GM12878 (cell line): ENCODE data around the gene KASH5. TPM values are rescaled to one million over a fixed set of nuclear protein-coding genes. Genes with fewer than 3 reads are reported as not detected.

Experiments
- ATAC-seq: fragments of 200-7000 bp; cut with Tn5 transposase; 3 replicates; pipeline ENCODE4 v1.9.1; 2020; ENCODE audit warnings: mild to moderate bottlenecking, moderate library complexity
- BruUV-seq: library from RNA; stranded (reverse); fragments of 400-500 nt; replicated peaks from 2 replicates; lab custom pipeline; 2021; lab: Mats Ljungman, UMichigan
- CTCF ChIA-PET: fragments of 300-600 bp; sonication (Branson Sonifier 250); formaldehyde crosslinking; extraction: SDS; loops from one replicate; lab custom pipeline; 2021; ENCODE audit warnings: inconsistent platforms; lab: Yijun Ruan, JAX
- POLR2A ChIA-PET: fragments of 350-600 bp; formaldehyde crosslinking; extraction: SDS; loops from one replicate; lab custom pipeline; 2021; ENCODE audit warnings: inconsistent platforms; lab: Charles Lee
- RAD21 ChIA-PET: fragments of 300-600 bp; sonication (Branson Sonifier 250); formaldehyde crosslinking; loops from one replicate; lab custom pipeline; 2023; ENCODE audit warnings: antibody characterized with exemption; ENCODE audit not compliant: unreplicated experiment; lab: Charles Lee
- SMC1A ChIA-PET: fragments of 300-600 bp; sonication (Branson Sonifier 250); formaldehyde crosslinking; loops from one replicate; lab custom pipeline; 2023; ENCODE audit not compliant: unreplicated experiment, uncharacterized antibody; lab: Charles Lee
- DNase-seq: peaks from one replicate; pipeline ENCODE4 v3.0.0-alpha.2; 2011; ENCODE audit warnings: low read depth, low spot score
- FAIRE-seq: peaks from 3 replicates; lab custom pipeline; 2011; peaks lifted over from hg19 to GRCh38; lab: Jason Lieb, UNC
- H2AFZ ChIP-seq: 2 replicates; pipeline ENCODE4 v1.6.0; 2011; ENCODE audit warnings: low read depth, low read length, control low read depth; ENCODE audit not compliant: control insufficient read depth
- H3K27ac ChIP-seq: 2 replicates; pipeline ENCODE4 v1.5.1; 2011; ENCODE audit warnings: control low read depth; ENCODE audit not compliant: control insufficient read depth, insufficient read depth
- H3K27me3 ChIP-seq, 2 experiments: replicated peaks in 1 of 2; 2 replicates each; pipeline versions ENCODE4 v1.6.0 to v1.6.1; 2011; ENCODE audit warnings: low read length in 1 of 2; ENCODE audit not compliant: control insufficient read depth in 2 of 2, insufficient read depth in 2 of 2
- H3K36me3 ChIP-seq, 2 experiments: 2 replicates each; pipeline ENCODE4 v1.5.1; 2011; ENCODE audit warnings: low read length in 1 of 2; ENCODE audit not compliant: control insufficient read depth in 2 of 2, insufficient read depth in 2 of 2
- H3K4me1 ChIP-seq: 2 replicates; pipeline ENCODE4 v1.6.1; 2011; ENCODE audit warnings: mild to moderate bottlenecking, low read length, moderate library complexity, mixed read lengths; ENCODE audit not compliant: control insufficient read depth, insufficient read depth
- H3K4me2 ChIP-seq: 2 replicates; pipeline ENCODE4 v1.6.0; 2011; ENCODE audit warnings: control low read depth; ENCODE audit not compliant: control insufficient read depth, insufficient read depth
- H3K4me3 ChIP-seq: fragments of 200-600 bp; sonication (generic); 2 replicates; pipeline ENCODE4 v1.5.1; 2016
- H3K79me2 ChIP-seq: 2 replicates; pipeline ENCODE4 v1.6.0; 2011; ENCODE audit warnings: low read length; ENCODE audit not compliant: control insufficient read depth, insufficient read depth
- H3K9ac ChIP-seq: 2 replicates; pipeline ENCODE4 v1.8.0; 2011; ENCODE audit warnings: low read length, control low read depth, mixed read lengths; ENCODE audit not compliant: control insufficient read depth, insufficient read depth
- H3K9me3 ChIP-seq: replicated peaks from 3 replicates; pipeline ENCODE4 v1.5.1; 2011; ENCODE audit warnings: mild to moderate bottlenecking, low read length; ENCODE audit not compliant: control insufficient read depth, insufficient read depth
- H4K20me1 ChIP-seq: 2 replicates; pipeline ENCODE4 v1.6.0; 2011; ENCODE audit not compliant: control insufficient read depth, insufficient read depth
- CHD2 ChIP-seq: IDR thresholded peaks from 2 replicates; pipeline ENCODE4 v1.6.1; 2011; ENCODE audit warnings: low read depth, low read length, improper control_type of control experiment, borderline replicate concordance
- ETV6 ChIP-seq, 2 experiments: fragments of 450-650 bp in 1 of 2; IDR thresholded peaks in 1 of 2; conservative IDR thresholded peaks in 1 of 2; 2 replicates each; pipeline ENCODE4 v1.6.1; 2014; ENCODE audit warnings: antibody characterized with exemption in 1 of 2, borderline replicate concordance in 1 of 2, low read depth in 1 of 2, mild to moderate bottlenecking in 1 of 2, moderate library complexity in 1 of 2
- EZH2 ChIP-seq: IDR thresholded peaks from 2 replicates; pipeline ENCODE4 v1.6.1; 2012; ENCODE audit warnings: low read depth, mild to moderate bottlenecking, control low read depth, inconsistent platforms, low read length, borderline replicate concordance; ENCODE audit not compliant: control insufficient read depth
- GABPA ChIP-seq: IDR thresholded peaks from 2 replicates; pipeline ENCODE4 v1.6.1; 2014; ENCODE audit warnings: antibody characterized with exemption, low read depth, mild to moderate bottlenecking, inconsistent platforms
- HDAC2 ChIP-seq: fragments of 200-600 bp; sonication (generic); IDR thresholded peaks from 2 replicates; pipeline ENCODE4 v1.6.1; 2017
- IKZF1 ChIP-seq: fragments of 450-650 bp; conservative IDR thresholded peaks from 2 replicates; pipeline ENCODE4 v1.6.1; 2017; ENCODE audit warnings: antibody characterized with exemption, mild to moderate bottlenecking
- IRF4 ChIP-seq: IDR thresholded peaks from 2 replicates; pipeline ENCODE4 v1.6.1; 2011; ENCODE audit warnings: low read depth, low read length
- JUND ChIP-seq: IDR thresholded peaks from 2 replicates; pipeline ENCODE4 v1.6.1; 2012; ENCODE audit warnings: low read depth, mild to moderate bottlenecking, low read length, improper control_type of control experiment, moderate library complexity
- KAT2A ChIP-seq: conservative IDR thresholded peaks from 2 replicates; pipeline ENCODE4 v1.6.1; 2011; ENCODE audit warnings: low read depth, low read length; ENCODE audit not compliant: control insufficient read depth
- MYC ChIP-seq: IDR thresholded peaks from 2 replicates; pipeline ENCODE4 v1.6.1; 2011; ENCODE audit warnings: mild to moderate bottlenecking, low read length, moderate library complexity, inconsistent platforms; ENCODE audit not compliant: insufficient read depth, insufficient replicate concordance, insufficient read length, severe bottlenecking
- NFIC ChIP-seq: IDR thresholded peaks from 2 replicates; pipeline ENCODE4 v1.6.1; 2012; ENCODE audit warnings: low read depth, mild to moderate bottlenecking, inconsistent platforms, low read length, moderate library complexity
- NFYA ChIP-seq: IDR thresholded peaks from 2 replicates; pipeline ENCODE4 v1.6.1; 2011; ENCODE audit warnings: low read depth, mild to moderate bottlenecking, low read length, improper control_type of control experiment, borderline replicate concordance
- PRDM15 ChIP-seq: fragments of 450-650 bp; formaldehyde crosslinking; IDR thresholded peaks from 2 replicates; pipeline ENCODE4 v1.4.0; 2020; ENCODE audit warnings: mild to moderate bottlenecking, moderate library complexity
- SIX5 ChIP-seq: IDR thresholded peaks from 2 replicates; pipeline ENCODE4 v1.6.1; 2011; ENCODE audit warnings: mild to moderate bottlenecking, low read depth, low read length, moderate library complexity; ENCODE audit not compliant: severe bottlenecking
- SMAD1 ChIP-seq: fragments of 450-650 bp; IDR thresholded peaks from 2 replicates; pipeline ENCODE4 v1.6.1; 2018; ENCODE audit warnings: mild to moderate bottlenecking, low read depth; ENCODE audit not compliant: partially characterized antibody
- SREBF1 ChIP-seq: IDR thresholded peaks from 2 replicates; pipeline ENCODE4 v1.6.1; 2012; ENCODE audit warnings: mild to moderate bottlenecking, low read length
- SREBF2 ChIP-seq: IDR thresholded peaks from 2 replicates; pipeline ENCODE4 v1.6.1; 2012; ENCODE audit warnings: mild to moderate bottlenecking, low read length
- TCF12 ChIP-seq: IDR thresholded peaks from 2 replicates; pipeline ENCODE4 v1.6.1; 2011; ENCODE audit warnings: low read depth, mild to moderate bottlenecking, low read length
- YBX1 ChIP-seq: fragments of 450-650 bp; IDR thresholded peaks from 2 replicates; pipeline ENCODE4 v1.6.1; 2016; ENCODE audit warnings: antibody characterized with exemption
- ZSCAN29 ChIP-seq: fragments of 450-650 bp; IDR thresholded peaks from 2 replicates; pipeline ENCODE4 v1.6.1; 2017; ENCODE audit warnings: mild to moderate bottlenecking, moderate library complexity
- WGBS: methylation state at CpG from one replicate; pipeline ENCODE4 v1.1.6; 2016; ENCODE audit warnings: low lambda C conversion rate; ENCODE audit not compliant: insufficient replicate concordance, insufficient coverage; ENCODE audit errors: missing lambda C conversion rate; 5-methylcytosine and 5-hydroxymethylcytosine counted together
- in situ Hi-C: fragments of 300-500 bp; cut with MboI; formaldehyde crosslinking; loops from 9 replicates; pipeline ENCODE4 v1.14.3; 2018; ENCODE audit warnings: mixed read lengths
- intact Hi-C: fragments of 100-400 bp; cut with micrococcal nuclease; formaldehyde crosslinking; loops from one replicate; pipeline ENCODE4 v1.14.2; 2022; ENCODE audit not compliant: unreplicated experiment
- polyA plus RNA-seq, 11 experiments: library from polyadenylated mRNA; depleted of rRNA in 4 of 11; unstranded in 6 of 11; stranded (reverse) in 5 of 11; fragments of >200 nt; fragmentation: Nextera tagmentation in 4 of 11; fragmentation: Illumina TruSeq in 1 of 11; extraction: Ambion mirVana in 4 of 11; extraction: Trizol in 1 of 11; gene quantifications; 1 replicate in 1 of 11; 2 replicates in 10 of 11; pipeline versions ENCODE4 v1.2.1 to v1.2.3, GENCODE V29; 2011 to 2016; ENCODE audit warnings: inconsistent platforms in 2 of 11, missing spikeins in 2 of 11, low read depth in 1 of 11
- total RNA-seq, 4 experiments: library from RNA; depleted of rRNA in 3 of 4; stranded (reverse); fragments of >200 nt in 3 of 4; fragmentation: Illumina TruSeq in 1 of 4; extraction: Trizol in 1 of 4; gene quantifications; 2 replicates each; pipeline versions ENCODE4 v1.2.1 to v1.2.3, GENCODE V29; 2013 to 2021

KASH5 gene
- total and polyA plus RNA-seq, 10 of the 15 experiments (the other 5 are each of a cell fraction or from before 2014, with no cell fraction given): 0.03 to 0.06 (median 0.05) TPM; not detected in 7

- no TSS peak for BruUV-seq
- Histone ChIP-seq H3K4me3 (no peak overlapping the region), H3K9me3 (no peaks in the 10 kb centered on the region), H3K36me3 (peaks cover 2 to 5% of the 10 kb centered on the region in 2 experiments), H2AFZ (no peak overlapping the region), H3K9ac (no peak overlapping the region), H4K20me1 (no peaks in the 10 kb centered on the region), H3K27ac (no peak overlapping the region), H3K4me2 (no peak overlapping the region), H3K27me3 (no peaks in the 10 kb centered on the region), H3K79me2 (peaks cover 2% of the 10 kb centered on the region; the same call in 1 of the 2 replicates), H3K4me1 (peaks cover 17% of the 10 kb centered on the region)
- DNase-seq: no peak
- POLR2A ChIA-PET: no interaction called here
- TF ChIP-seq SREBF1 (no peak), PRDM15 (CRISPR knock-in tag) (no peak), CHD2 (no peak), GABPA (no peak), KAT2A (no peak), YBX1 (no peak), NFYA (no peak), SIX5 (no peak), JUND (no peak), IKZF1 (no peak), SMAD1 (no peak), TCF12 (no peak), SREBF2 (no peak), NFIC (no peak), MYC (no peak), ETV6 (conservative IDR thresholded peaks at IDR 0.05 in 1 of 2, IDR thresholded peaks at IDR 0.05 in 1 of 2; ENCODE audit: borderline replicate concordance in 1 of 2, low read depth in 1 of 2) (no peak), HDAC2 (no peak), ZSCAN29 (no peak), IRF4 (no peak), EZH2 (no peak)
- SMC1A ChIA-PET: no interaction called here
- in situ Hi-C loops: no loop called here
- 95% methylated on average over 11 of the region's 12 CpGs for WGBS
- CTCF ChIA-PET: no interaction called here
- FAIRE-seq: no peak
- no peak for ATAC-seq
- RAD21 ChIA-PET: no interaction called here
- intact Hi-C loops: no loop called here
These were observed 74.4 kb downstream of the KASH5 start for GRCh38 chr19:49462492-49462891.
